ENCODE data around the gene ALS2.
"Not testable (repeated sequence)": the region's sequence is repeated elsewhere in the genome, so short reads cannot be mapped to it uniquely, and the experiment has no call there.

ALS2 gene

GRCh38 chr2:201746551-201746950 lies 34.2 kb downstream of the ALS2 start:
- DNase-seq, result no peak

GRCh38 chr2:201735486-201735885 lies 45.2 kb downstream of the ALS2 start:
- no peak for DNase-seq

GRCh38 chr2:201734111-201734510 lies 46.6 kb downstream of the ALS2 start:
- DNase-seq, result no peak

- no peak for DNase-seq
Measured at GRCh38 chr2:201733544-201733943, 47.2 kb downstream of the ALS2 start.

- no peak for DNase-seq
Measured at GRCh38 chr2:201730651-201731285, 50.0 kb downstream of the ALS2 start.

GRCh38 chr2:201715459-201715858 lies 65.3 kb downstream of the ALS2 start:
- no peak for DNase-seq

- DNase-seq, result no peak
Measured at GRCh38 chr2:201712726-201713125, 68.0 kb downstream of the ALS2 start.

- no peak for DNase-seq
Measured at GRCh38 chr2:201709747-201710146, 71.0 kb downstream of the ALS2 start.

- no peak for DNase-seq
Measured at GRCh38 chr2:201709049-201709448, 71.7 kb downstream of the ALS2 start.

- DNase-seq, result no peak
Measured at GRCh38 chr2:201707753-201708152, 73.0 kb downstream of the ALS2 start.

GRCh38 chr2:201707142-201707541 lies 73.6 kb downstream of the ALS2 start:
- DNase-seq, result no peak

- no peak for DNase-seq
Measured at GRCh38 chr2:201704536-201704935, 76.2 kb downstream of the ALS2 start.

- DNase-seq, result no peak
Measured at GRCh38 chr2:201701646-201702045, 79.1 kb downstream of the ALS2 start.

- DNase-seq, result no peak
Measured at GRCh38 chr2:201699416-201699815, 81.3 kb downstream of the ALS2 start.

GRCh38 chr2:201698588-201699226 lies 82.0 kb downstream of the ALS2 start, which contains the start of gene MPP4:
Gene MPP4 (minus strand): TSS chr2:201698644. CDS start chr2:201693954, 4,690 bp downstream.
- no peak for DNase-seq

GRCh38 chr2:201697899-201698298 lies 82.8 kb downstream of the ALS2 start:
- no peak for DNase-seq

- DNase-seq, result no peak
Measured at GRCh38 chr2:201696151-201696659, 84.5 kb downstream of the ALS2 start.

GRCh38 chr2:201685156-201685555 lies 95.6 kb downstream of the ALS2 start:
- no peak for DNase-seq

- no peak for DNase-seq
Measured at GRCh38 chr2:201680743-201681142, 100.0 kb downstream of the ALS2 start.

- DNase-seq, result no peak
Measured at GRCh38 chr2:201678401-201678800, 102.3 kb downstream of the ALS2 start.

GRCh38 chr2:201675454-201675853 lies 105.3 kb downstream of the ALS2 start:
- DNase-seq, result no peak

- DNase-seq, result no peak
Measured at GRCh38 chr2:201674794-201675193, 105.9 kb downstream of the ALS2 start.

GRCh38 chr2:201674298-201674697 lies 106.4 kb downstream of the ALS2 start:
- no peak for DNase-seq

- DNase-seq, result no peak
Measured at GRCh38 chr2:201673546-201673945, 107.2 kb downstream of the ALS2 start.

- DNase-seq, result not testable (repeated sequence)
Measured at GRCh38 chr2:201671205-201671604, 109.5 kb downstream of the ALS2 start.
